HG03432 (cell line): ENCODE data around the gene SUN1.

ENCODE experiments used
- ATAC-seq: cut with Tn5 transposase; IDR thresholded peaks from one replicate; pipeline ENCODE4 v1.9.1; 2021; ENCODE audit warnings: mild to moderate bottlenecking, moderate library complexity; ENCODE audit not compliant: unreplicated experiment

The SUN1 gene

GRCh38 chr7:888081-889024 is 56.1 kb downstream of the SUN1 start:
- no peak for ATAC-seq

GRCh38 chr7:889025-889390 is 56.7 kb downstream of the SUN1 start:
- no peak for ATAC-seq

- ATAC-seq = no peak
Observed at GRCh38 chr7:889391-889790, 57.1 kb downstream of the SUN1 start.

DNA sequence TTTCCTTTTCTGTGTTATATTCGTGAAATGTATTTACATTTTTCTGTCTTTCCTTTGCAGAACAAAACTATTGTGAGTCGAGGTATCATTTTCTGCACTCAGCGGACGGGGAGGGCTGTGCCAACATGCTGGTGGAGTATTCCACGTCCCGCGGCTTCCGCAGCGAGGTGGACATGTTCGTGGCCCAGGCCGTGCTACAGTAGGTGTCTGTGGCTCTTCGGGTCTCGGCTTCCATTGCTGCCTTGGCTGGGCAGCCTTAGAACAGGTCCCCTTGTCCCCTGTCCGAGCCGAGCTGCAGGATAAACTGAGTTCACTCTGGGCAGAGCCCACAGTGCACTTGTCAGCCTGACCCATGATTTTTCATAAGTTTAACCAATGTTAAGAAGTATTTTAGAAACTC is 58.6 kb downstream of the SUN1 start:
- ATAC-seq = no peak

GRCh38 chr7:891291-891690 is 59.0 kb downstream of the SUN1 start:
- no peak for ATAC-seq

GRCh38 chr7:891805-892204 is 59.5 kb downstream of the SUN1 start:
- ATAC-seq = no peak

DNA sequence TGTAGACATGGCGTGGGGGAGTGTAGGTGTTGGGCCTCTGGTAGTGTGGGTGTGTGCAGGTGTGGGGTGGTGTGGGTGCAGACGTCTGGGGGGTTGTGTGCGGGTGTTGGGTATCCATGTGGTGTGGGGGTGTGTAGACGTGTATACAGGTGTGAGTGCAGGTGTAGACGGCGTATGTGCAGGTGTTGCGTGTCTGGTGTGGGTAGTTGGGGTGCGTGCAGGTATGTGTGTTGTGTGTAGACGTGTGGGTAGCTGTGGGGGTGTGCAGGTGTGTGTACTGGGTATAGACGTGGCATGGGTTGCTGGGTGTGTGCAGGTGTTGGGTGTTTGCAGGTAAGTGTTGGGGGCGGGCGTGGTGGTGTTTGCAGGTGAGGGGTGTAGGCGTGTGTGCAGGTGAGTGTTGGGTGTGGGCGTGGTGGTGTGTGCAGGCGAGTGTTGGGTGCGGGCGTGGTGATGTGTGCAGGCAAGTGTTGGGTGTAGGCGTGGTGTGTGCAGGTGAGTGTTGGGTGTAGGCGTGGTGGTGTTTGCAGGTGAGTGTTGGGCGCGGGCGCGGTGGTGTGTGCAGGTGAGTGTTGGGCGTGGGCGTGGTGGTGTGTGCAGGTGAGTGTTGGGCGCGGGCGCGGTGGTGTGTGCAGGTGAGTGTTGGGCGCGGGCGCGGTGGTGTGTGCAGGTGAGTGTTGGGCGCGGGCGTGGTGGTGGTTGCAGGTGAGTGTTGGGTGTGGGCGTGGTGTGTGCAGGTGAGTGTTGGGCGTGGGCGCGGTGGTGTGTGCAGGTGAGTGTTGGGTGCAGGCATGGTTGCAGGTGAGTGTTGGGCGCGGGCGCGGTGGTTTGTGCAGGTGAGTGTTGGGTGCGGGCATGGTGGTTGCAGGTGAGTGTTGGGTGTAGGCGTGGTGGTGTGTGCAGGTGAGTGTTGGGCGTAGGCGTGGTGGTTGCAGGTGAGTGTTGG is 60.6 kb downstream of the SUN1 start:
- ATAC-seq = no peak

DNA sequence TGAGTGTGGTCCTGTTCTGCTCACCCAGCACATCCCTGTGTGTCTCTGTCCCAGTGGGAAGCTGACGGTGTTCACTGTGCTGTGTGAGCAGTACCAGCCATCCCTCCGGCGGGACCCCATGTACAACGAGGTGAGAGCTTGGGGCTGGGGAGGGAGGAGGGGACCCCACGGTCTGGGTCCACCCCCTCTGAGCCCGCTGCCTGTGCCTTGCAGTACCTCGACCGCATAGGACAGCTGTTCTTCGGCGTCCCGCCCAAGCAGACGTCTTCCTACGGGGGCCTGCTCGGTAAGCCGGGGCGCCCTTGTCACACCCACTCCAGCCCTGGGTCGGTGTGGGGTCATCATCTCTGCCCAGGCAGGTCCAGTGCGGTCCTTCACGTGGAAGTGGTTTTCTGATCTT is 61.4 kb downstream of the SUN1 start:
- ATAC-seq = no peak

DNA sequence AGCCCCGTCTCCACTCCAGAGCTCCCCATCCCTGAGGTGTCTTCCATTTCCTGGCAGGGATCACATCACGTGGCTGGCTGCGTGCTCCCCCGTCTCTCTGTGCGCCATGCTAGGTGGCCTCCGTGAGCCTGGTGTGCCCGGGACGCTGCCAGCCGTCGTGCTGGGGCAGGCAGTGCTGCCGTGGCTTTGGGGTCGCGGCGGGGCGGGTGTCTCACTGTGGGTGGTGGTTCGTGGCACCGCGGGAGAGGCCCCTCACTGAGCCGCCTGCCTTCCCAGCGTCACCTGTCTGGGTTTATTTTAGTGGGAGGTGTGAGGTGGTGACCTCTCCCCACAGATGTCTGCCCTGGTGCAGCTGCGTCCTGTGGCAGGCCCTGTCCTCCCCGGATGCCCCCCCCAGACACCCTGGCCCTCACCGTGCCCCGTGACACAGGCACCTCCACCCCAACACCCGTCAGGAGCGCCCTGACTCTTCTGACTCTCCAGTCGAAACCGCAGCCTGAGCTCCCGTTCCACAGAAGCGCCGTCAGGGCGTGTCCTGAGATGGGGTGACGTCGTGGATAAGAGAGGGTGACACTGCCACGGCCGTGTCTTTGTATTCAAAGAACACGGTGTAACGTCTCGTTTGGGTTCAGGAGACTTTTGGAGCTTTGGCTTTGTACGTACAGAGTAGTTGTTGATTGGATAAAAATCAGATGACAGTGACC is 62.0 kb downstream of the SUN1 start:
- ATAC-seq = no peak

GRCh38 chr7:894927-895450 is 62.7 kb downstream of the SUN1 start:
- ATAC-seq = no peak

DNA sequence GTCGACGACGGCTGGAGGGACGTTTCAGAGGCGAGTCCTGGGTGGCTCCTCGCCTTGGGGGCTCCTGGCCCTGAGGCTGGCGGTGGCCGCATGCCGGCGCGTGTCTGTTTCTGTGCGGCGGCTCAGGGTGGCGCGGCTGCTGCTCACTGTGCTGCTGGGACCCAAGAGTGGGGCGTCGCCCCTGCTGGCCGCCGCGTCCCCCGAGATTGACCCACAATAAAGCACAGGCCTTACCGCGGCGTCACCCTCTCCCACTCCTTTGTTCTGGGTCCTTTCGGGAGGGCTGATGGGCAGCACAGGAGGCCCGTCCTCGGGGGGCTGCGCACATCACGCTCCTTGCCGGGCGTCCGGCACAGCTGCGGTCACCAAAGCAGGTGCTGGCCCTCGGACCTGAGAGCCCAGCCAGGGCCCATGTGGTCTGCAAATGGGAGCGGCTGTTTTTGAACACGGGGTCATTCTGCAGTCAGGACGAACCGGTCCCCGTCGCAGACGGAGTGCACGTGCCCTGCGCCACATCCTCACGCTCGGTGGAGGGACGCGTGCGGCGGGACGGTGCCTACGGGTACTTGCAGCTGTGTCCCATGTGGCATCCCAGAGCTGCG is 63.3 kb downstream of the SUN1 start:
- no peak for ATAC-seq

DNA sequence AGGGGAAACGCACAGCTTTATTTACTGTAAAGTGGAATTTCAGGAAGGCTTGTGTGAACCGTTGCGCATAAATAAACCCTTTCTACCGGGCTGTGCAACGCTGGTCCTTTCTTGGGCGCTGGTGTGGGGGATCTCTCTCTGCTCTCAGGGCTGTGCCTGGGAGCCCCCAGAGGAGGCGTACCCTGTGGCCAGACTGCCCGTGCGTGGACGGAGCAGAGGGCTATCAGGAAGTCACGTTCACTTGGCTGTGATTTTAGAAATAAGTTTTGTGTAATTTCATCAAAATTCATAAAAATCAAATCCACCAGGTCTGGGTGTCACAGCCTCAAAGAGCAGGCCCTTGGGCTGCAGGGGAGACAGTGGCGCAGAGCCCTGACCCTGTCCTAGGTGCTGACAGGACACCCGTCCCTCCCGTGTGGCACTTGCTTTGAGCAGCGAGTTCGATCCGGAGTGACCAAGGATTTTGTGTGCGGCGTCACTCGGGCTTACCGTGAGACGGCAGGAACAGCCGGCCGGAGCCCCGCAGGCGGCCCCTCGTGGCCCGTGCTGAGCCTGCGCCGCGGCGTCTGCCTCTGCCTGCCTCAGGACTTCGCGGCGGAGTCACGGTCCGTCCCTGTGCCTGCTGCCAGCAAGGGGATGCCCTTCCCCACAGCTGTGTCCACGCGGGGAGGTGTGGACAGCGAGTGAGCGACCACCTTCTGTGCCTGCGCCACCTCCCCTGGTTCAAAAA is 64.2 kb downstream of the SUN1 start:
- no peak for ATAC-seq

- no peak for ATAC-seq
Observed at GRCh38 chr7:897086-897485, 64.8 kb downstream of the SUN1 start.

- ATAC-seq = no peak
Observed at GRCh38 chr7:897771-898376, 65.6 kb downstream of the SUN1 start.

DNA sequence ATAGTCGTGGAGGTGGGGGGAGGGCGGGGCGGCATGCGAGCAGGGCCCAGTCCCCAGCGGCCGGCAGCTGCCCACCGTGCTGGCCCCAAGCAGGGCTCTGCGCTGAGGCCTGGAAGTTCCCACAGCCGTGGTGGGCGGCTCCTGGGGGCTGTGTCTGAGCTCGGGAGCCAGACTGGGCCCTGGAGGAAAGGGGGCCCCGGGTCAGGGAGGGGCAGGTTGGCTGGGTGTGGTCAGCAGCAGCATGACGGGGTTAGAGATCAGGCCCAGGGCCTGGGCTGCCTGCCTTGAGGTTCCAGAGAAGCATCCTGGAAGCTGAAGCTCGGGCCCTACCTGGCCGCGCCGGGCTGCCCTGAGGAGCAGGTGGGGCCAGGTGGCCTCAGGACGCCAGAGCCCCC is 66.2 kb downstream of the SUN1 start:
- ATAC-seq = no peak

GRCh38 chr7:898855-899681 is 66.8 kb downstream of the SUN1 start:
- no peak for ATAC-seq

DNA sequence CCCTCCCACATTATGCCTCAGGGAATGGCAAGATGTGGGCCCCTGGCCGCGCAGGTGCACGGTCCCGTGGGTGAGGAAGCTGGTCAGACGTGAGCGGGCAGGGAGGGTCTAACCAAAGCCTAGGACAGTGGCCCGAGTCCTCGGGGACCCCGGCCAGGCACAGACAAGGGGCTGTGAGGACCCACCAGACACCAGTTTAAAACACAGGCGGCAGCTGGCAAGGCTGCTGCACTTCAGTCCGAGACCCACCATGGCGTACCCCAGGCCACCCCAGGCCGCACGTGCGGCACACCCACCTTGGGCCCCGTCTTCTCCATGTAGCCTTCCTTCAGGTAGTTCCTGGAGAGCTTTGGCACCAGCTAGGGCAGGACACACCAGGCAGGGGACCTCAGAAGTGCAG is 67.5 kb downstream of the SUN1 start:
- ATAC-seq = no peak

GRCh38 chr7:900331-901040 is 68.2 kb downstream of the SUN1 start:
- no peak for ATAC-seq
